Neural cell (in vitro differentiated cells): ENCODE measurements around the gene C2CD3. TPM values are rescaled to one million over a fixed set of nuclear protein-coding genes. Genes with fewer than 3 reads are reported as not detected.

Experiments
- H2AFZ ChIP-seq: fragments of 200-600, 300-800 bp; sonication (generic), shearing (Covaris generic); 2 replicates; pipeline ENCODE4 v1.6.0; 2014; ENCODE audit warnings: low read depth, mild to moderate bottlenecking, antibody characterized with exemption, low read length, moderate library complexity
- H3F3A ChIP-seq: fragments of 200-600 bp; shearing (Covaris generic); 2 replicates; pipeline ENCODE4 v1.6.1; 2016; ENCODE audit warnings: mild to moderate bottlenecking, moderate library complexity, mixed read lengths, antibody characterized with exemption, low read length; ENCODE audit not compliant: insufficient read depth, poor library complexity, severe bottlenecking
- H3K27ac ChIP-seq: fragments of 200-600, 300-800 bp; sonication (generic), shearing (Covaris generic); 2 replicates; pipeline ENCODE4 v1.5.1; 2014; ENCODE audit warnings: mild to moderate bottlenecking, low read length, moderate library complexity
- H3K27me3 ChIP-seq: fragments of 300-800, 200-600 bp; sonication (generic), shearing (Covaris generic); 2 replicates; pipeline ENCODE4 v1.6.0; 2014; ENCODE audit warnings: mild to moderate bottlenecking, low read depth, low read length, moderate library complexity; ENCODE audit not compliant: insufficient read depth
- H3K36me3 ChIP-seq: fragments of 300-800, 200-600 bp; sonication (generic), shearing (Covaris generic); 2 replicates; pipeline ENCODE4 v1.5.1; 2014; ENCODE audit warnings: mild to moderate bottlenecking, antibody characterized with exemption, low read length, moderate library complexity; ENCODE audit not compliant: insufficient read depth
- H3K4me2 ChIP-seq: fragments of 300-800, 200-600 bp; sonication (generic), shearing (Covaris generic); 2 replicates; pipeline ENCODE4 v1.6.0; 2014; ENCODE audit warnings: mild to moderate bottlenecking, low read length
- H3K4me3 ChIP-seq: fragments of 300-800, 200-600 bp; sonication (generic), shearing (Covaris generic); 2 replicates; pipeline ENCODE4 v1.5.1; 2014; ENCODE audit warnings: mild to moderate bottlenecking, low read length, moderate library complexity
- H3K79me2 ChIP-seq: fragments of 200-600 bp; shearing (Covaris generic); replicated peaks from 2 replicates; pipeline ENCODE4 v1.6.0; 2014; ENCODE audit warnings: mild to moderate bottlenecking, low read length, moderate library complexity; ENCODE audit not compliant: insufficient read depth
- H3K9ac ChIP-seq: fragments of 300-800, 200-600 bp; sonication (generic), shearing (Covaris generic); 2 replicates; pipeline ENCODE4 v1.6.1; 2016; ENCODE audit warnings: mild to moderate bottlenecking, low read length, mixed read lengths
- H3K9me2 ChIP-seq: fragments of 200-600 bp; shearing (Covaris generic); 2 replicates; pipeline ENCODE4 v1.6.1; 2016; ENCODE audit warnings: mild to moderate bottlenecking, low read length, mixed read lengths; ENCODE audit not compliant: insufficient read depth
- H3K9me3 ChIP-seq: fragments of 200-600, 300-800 bp; sonication (generic), shearing (Covaris generic); 2 replicates; pipeline ENCODE4 v1.6.1; 2016; ENCODE audit warnings: mild to moderate bottlenecking, mixed run types, low read length, moderate library complexity, mixed read lengths
- H4K20me1 ChIP-seq: fragments of 200-600 bp; shearing (Covaris generic); 2 replicates; pipeline ENCODE4 v1.6.1; 2016; ENCODE audit warnings: mild to moderate bottlenecking, mixed run types; ENCODE audit not compliant: insufficient read depth
- EP300 ChIP-seq: fragments of 450-650 bp; conservative IDR thresholded peaks from 2 replicates; pipeline ENCODE4 v1.6.1; 2014; ENCODE audit warnings: antibody characterized with exemption, mild to moderate bottlenecking, moderate library complexity; ENCODE audit not compliant: poor library complexity, severe bottlenecking
- EZH2 ChIP-seq: fragments of 200-600, 300-800 bp; shearing (Covaris generic), sonication (generic); IDR thresholded peaks from 2 replicates; pipeline ENCODE4 v1.6.1; 2014; ENCODE audit warnings: antibody characterized with exemption, low read length, borderline replicate concordance, mild to moderate bottlenecking; ENCODE audit not compliant: insufficient read depth, poor library complexity, severe bottlenecking
- MXI1 ChIP-seq: fragments of 450-650 bp; conservative IDR thresholded peaks from 2 replicates; pipeline ENCODE4 v1.6.1; 2014; ENCODE audit warnings: antibody characterized with exemption, mild to moderate bottlenecking; ENCODE audit not compliant: poor library complexity, severe bottlenecking
- POLR2AphosphoS5 ChIP-seq: IDR thresholded peaks from 2 replicates; pipeline ENCODE4 v1.6.1; 2012
- RAD21 ChIP-seq: fragments of 450-650 bp; conservative IDR thresholded peaks from 2 replicates; pipeline ENCODE4 v1.6.1; 2014; ENCODE audit warnings: antibody characterized with exemption, mild to moderate bottlenecking, moderate library complexity
- REST ChIP-seq: IDR thresholded peaks from 2 replicates; pipeline ENCODE4 v1.6.1; 2012; ENCODE audit warnings: borderline replicate concordance
- SMC3 ChIP-seq: fragments of 450-650 bp; conservative IDR thresholded peaks from 2 replicates; pipeline ENCODE4 v1.6.1; 2014; ENCODE audit warnings: antibody characterized with exemption, mild to moderate bottlenecking, moderate library complexity; ENCODE audit not compliant: poor library complexity
- TAF1 ChIP-seq: IDR thresholded peaks from 2 replicates; pipeline ENCODE4 v1.6.1; 2012; ENCODE audit warnings: low read depth
- polyA plus RNA-seq: library from polyadenylated mRNA; depleted of rRNA; stranded (reverse); fragments of >200 nt; gene quantifications from 2 replicates; pipeline ENCODE4 v1.2.3, GENCODE V29; 2014
- TF ChIP-seq, protein P1 (sequence below): fragments of 450-650 bp; IDR thresholded peaks from 2 replicates; pipeline ENCODE4 v1.5.1; 2014; ENCODE audit warnings: antibody characterized with exemption, mild to moderate bottlenecking, moderate library complexity; ENCODE audit not compliant: poor library complexity, severe bottlenecking

Gene C2CD3
- polyA plus RNA-seq, 1 donor from 2014 or later: 13.2 TPM

- Histone ChIP-seq H3K27ac (no peak overlapping the region), H4K20me1 (no peaks in the 10 kb centered on the region), H3K9me3 (no peaks in the 10 kb centered on the region), H3K27me3 (no peaks in the 10 kb centered on the region), H3K4me2 (no peak overlapping the region), H3K36me3 (no peaks in the 10 kb centered on the region), H3K9me2 (no peaks in the 10 kb centered on the region), H3F3A (no peaks in the 10 kb centered on the region), H2AFZ (no peak overlapping the region), H3K79me2 (no peaks in the 10 kb centered on the region), H3K4me3 (no peak overlapping the region), H3K9ac (no peak overlapping the region)
- TF ChIP-seq REST: no peak
- no peak for TF ChIP-seq RAD21
- TF ChIP-seq EZH2: no peak
- TF ChIP-seq EP300: no peak
- no peak for TF ChIP-seq POLR2AphosphoS5
- no peak for TF ChIP-seq TAF1
- TF ChIP-seq SMC3: no peak
- TF ChIP-seq MXI1: no peak
- TF ChIP-seq, protein P1, sequence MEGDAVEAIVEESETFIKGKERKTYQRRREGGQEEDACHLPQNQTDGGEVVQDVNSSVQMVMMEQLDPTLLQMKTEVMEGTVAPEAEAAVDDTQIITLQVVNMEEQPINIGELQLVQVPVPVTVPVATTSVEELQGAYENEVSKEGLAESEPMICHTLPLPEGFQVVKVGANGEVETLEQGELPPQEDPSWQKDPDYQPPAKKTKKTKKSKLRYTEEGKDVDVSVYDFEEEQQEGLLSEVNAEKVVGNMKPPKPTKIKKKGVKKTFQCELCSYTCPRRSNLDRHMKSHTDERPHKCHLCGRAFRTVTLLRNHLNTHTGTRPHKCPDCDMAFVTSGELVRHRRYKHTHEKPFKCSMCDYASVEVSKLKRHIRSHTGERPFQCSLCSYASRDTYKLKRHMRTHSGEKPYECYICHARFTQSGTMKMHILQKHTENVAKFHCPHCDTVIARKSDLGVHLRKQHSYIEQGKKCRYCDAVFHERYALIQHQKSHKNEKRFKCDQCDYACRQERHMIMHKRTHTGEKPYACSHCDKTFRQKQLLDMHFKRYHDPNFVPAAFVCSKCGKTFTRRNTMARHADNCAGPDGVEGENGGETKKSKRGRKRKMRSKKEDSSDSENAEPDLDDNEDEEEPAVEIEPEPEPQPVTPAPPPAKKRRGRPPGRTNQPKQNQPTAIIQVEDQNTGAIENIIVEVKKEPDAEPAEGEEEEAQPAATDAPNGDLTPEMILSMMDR: no peak
These were observed 114.9 kb downstream of the C2CD3 start for GRCh38 chr11:74055938-74056337.

GRCh38 chr11:74050465-74050864 lies 120.3 kb downstream of the C2CD3 start:
- Histone ChIP-seq H3K9me2 (no peaks in the 10 kb centered on the region), H3K4me2 (no peak overlapping the region), H3K9ac (no peak overlapping the region), H3K27ac (no peak overlapping the region), H3K27me3 (no peaks in the 10 kb centered on the region), H3F3A (no peaks in the 10 kb centered on the region), H4K20me1 (no peaks in the 10 kb centered on the region), H2AFZ (no peak overlapping the region), H3K36me3 (no peaks in the 10 kb centered on the region), H3K9me3 (no peaks in the 10 kb centered on the region), H3K4me3 (no peak overlapping the region), H3K79me2 (no peaks in the 10 kb centered on the region)
- TF ChIP-seq MXI1 (no peak), EZH2 (no peak), TAF1 (no peak), RAD21 (no peak), SMC3 (no peak), REST (no peak), EP300 (no peak)
- TF ChIP-seq, protein P1: no peak
